ENCODE data around the gene ELMOD2.

DNA sequence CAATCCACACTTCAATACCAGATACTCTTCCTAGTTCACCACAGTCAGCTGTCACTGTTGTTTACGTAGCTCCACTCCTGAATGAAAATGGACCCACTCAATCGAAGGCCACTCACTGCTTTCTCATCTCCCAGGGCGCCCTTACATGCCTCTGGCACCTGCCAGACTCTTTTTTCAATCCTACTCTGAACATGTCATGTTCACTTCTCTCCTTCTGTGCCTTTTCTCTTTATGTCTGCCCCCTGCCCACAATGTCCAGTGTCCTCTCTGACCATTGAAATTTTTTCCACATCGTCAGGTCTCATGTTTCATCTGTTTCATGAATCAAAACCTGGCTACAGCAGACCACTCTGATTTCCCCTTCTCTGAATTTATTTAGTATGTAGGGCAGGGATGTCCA is 24.6 kb upstream of the ELMOD2 start:
- TF ChIP-seq CTCF (IDR thresholded peaks at IDR 0.05; ENCODE audit: low read depth, low read length, missing input control) = no peak
- no peak for TF ChIP-seq ATF3 (IDR thresholded peaks at IDR 0.05)
- TF ChIP-seq REST (IDR thresholded peaks at IDR 0.05) = no peak

All from liver (tissue), 3 donors.